Measurements from ENCODE around the gene PCNX2. TPM values are rescaled to one million over a fixed set of nuclear protein-coding genes. Genes with fewer than 3 reads are reported as not detected.

The PCNX2 gene
- total and polyA plus RNA-seq, 2 donors (not counting 3 experiments of a cell fraction or from before 2014, with no cell fraction given): 6.6 to 11.0 TPM

DNA sequence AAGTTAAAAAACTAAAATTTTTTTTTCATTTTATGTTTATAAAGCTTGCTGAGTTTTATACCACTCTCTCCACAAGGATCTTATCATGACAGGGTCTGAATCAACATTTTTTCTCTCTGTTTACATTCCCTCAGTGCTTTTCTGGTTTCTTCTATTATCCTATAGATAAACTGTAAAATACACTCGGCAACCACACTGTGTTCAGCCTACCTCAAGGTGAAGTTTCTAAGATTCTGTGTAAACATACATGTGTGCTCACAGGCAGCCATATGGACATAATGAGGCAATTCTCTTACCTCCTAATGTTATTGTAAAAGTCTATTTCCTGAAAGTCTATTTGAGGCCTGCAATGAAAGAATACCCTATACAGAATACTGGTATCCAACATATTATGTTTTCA, 230.5 kb downstream of the PCNX2 start:
- CTCF ChIA-PET: no interaction called here
- TF ChIP-seq EZH2 (IDR thresholded peaks at IDR 0.05; ENCODE audit: borderline replicate concordance, low read depth, low read length, severe bottlenecking): no peak
- no peak for TF ChIP-seq GATA2 (IDR thresholded peaks at IDR 0.05; ENCODE audit: insufficient read depth, insufficient read length, low read depth, low read length)
- no peak for TF ChIP-seq POLR2AphosphoS5 (IDR thresholded peaks at IDR 0.05; ENCODE audit: insufficient read depth, low read depth, low read length)
- TF ChIP-seq POLR2A (IDR thresholded peaks at IDR 0.05; ENCODE audit: low read depth, low read length): no peak
- TF ChIP-seq, protein P1, sequence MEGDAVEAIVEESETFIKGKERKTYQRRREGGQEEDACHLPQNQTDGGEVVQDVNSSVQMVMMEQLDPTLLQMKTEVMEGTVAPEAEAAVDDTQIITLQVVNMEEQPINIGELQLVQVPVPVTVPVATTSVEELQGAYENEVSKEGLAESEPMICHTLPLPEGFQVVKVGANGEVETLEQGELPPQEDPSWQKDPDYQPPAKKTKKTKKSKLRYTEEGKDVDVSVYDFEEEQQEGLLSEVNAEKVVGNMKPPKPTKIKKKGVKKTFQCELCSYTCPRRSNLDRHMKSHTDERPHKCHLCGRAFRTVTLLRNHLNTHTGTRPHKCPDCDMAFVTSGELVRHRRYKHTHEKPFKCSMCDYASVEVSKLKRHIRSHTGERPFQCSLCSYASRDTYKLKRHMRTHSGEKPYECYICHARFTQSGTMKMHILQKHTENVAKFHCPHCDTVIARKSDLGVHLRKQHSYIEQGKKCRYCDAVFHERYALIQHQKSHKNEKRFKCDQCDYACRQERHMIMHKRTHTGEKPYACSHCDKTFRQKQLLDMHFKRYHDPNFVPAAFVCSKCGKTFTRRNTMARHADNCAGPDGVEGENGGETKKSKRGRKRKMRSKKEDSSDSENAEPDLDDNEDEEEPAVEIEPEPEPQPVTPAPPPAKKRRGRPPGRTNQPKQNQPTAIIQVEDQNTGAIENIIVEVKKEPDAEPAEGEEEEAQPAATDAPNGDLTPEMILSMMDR (IDR thresholded peaks at IDR 0.05; ENCODE audit: extremely low read depth in 1 of 2, insufficient read depth in 1 of 2, low read depth in 1 of 2, low read length in 2 of 2): no peak
- no peak for TF ChIP-seq FOS (IDR thresholded peaks at IDR 0.05; ENCODE audit: borderline replicate concordance, insufficient read depth, low read length)
- TF ChIP-seq JUN (IDR thresholded peaks at IDR 0.05; ENCODE audit: borderline replicate concordance, insufficient read depth, insufficient read length, low read depth): no peak
- TF ChIP-seq, protein P2, sequence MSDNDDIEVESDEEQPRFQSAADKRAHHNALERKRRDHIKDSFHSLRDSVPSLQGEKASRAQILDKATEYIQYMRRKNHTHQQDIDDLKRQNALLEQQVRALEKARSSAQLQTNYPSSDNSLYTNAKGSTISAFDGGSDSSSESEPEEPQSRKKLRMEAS (IDR thresholded peaks at IDR 0.05; ENCODE audit: insufficient read depth, insufficient read length): no peak
- no peak for TF ChIP-seq MYC (IDR thresholded peaks at IDR 0.05; ENCODE audit: low read depth, low read length)
- Histone ChIP-seq H3K27ac (ENCODE audit: insufficient read depth, low read depth, low read length) (no peak overlapping the region), H3K9me3 (replicated peaks; ENCODE audit: control insufficient read depth, insufficient read depth, low read length) (no peaks in the 10 kb centered on the region), H3K4me1 (ENCODE audit: control insufficient read depth, extremely low read depth, insufficient read depth, low read length) (no peaks in the 10 kb centered on the region), H3K79me2 (ENCODE audit: control insufficient read depth, insufficient read depth, low read length) (no peaks in the 10 kb centered on the region), H4K20me1 (replicated peaks; ENCODE audit: control insufficient read depth, extremely low read depth, insufficient read depth, low read length) (no peaks in the 10 kb centered on the region), H3K4me2 (ENCODE audit: insufficient read depth, low read length) (no peak overlapping the region), H3K9ac (replicated peaks; ENCODE audit: extremely low read depth, insufficient read depth, low read length) (no peak overlapping the region), H3K27me3 (ENCODE audit: control insufficient read depth in 2 of 2, insufficient read depth in 2 of 2, low read length in 2 of 2) (no peaks in the 10 kb centered on the region), H3K4me3 (replicated peaks in 1 of 3; ENCODE audit: insufficient read depth in 1 of 3, low read depth in 1 of 3, low read length in 3 of 3) (no peak overlapping the region), H2AFZ (ENCODE audit: low read depth, low read length) (no peak overlapping the region), H3K36me3 (ENCODE audit: control insufficient read depth in 2 of 2, extremely low read depth in 1 of 2, insufficient read depth in 2 of 2, low read length in 2 of 2) (no peaks in the 10 kb centered on the region), H3K9me1 (replicated peaks; ENCODE audit: control insufficient read depth, extremely low read depth, insufficient read depth, low read length) (no peaks in the 10 kb centered on the region)
- intact Hi-C loops (cut with micrococcal nuclease): no loop called here
- dilution Hi-C loops (cut with MboI; ENCODE audit: extremely low pct_ligation_motif_present, low sequenced_read_pairs): no loop called here
- POLR2A ChIA-PET: no interaction called here
- BruUV-seq (replicated peaks): no TSS peak
- DNase-seq (ENCODE audit: low read depth, low spot score): no peak
- FAIRE-seq: no peak
